T-helper 17 cell (primary cell): ENCODE results near the gene PUS10. TPM values are rescaled to one million over a fixed set of nuclear protein-coding genes. Genes with fewer than 3 reads are reported as not detected.
"Not testable (repeated sequence)": the region's sequence is repeated elsewhere in the genome, so short reads cannot be mapped to it uniquely, and the experiment has no call there.

ENCODE experiments used
- ATAC-seq: fragments of 150-1000 bp; cut with Tn5 transposase; 2 replicates; pipeline ENCODE4 v1.10.0; 2021; ENCODE audit warnings: mild to moderate bottlenecking, moderate library complexity
- DNase-seq, 3 donors: peaks; one replicate each; pipeline versions ENCODE4 v3.0.0 to v3.0.0-alpha.2; 2020 to 2021
- H3K9me3 ChIP-seq: one replicate; pipeline ENCODE4 v1.7.0; 2013; ENCODE audit warnings: low read length, mild to moderate bottlenecking; ENCODE audit not compliant: control insufficient read depth, poor library complexity, severe bottlenecking
- H3K27ac Mint-ChIP-seq: one replicate; pipeline ENCODE4 v1.8.0; 2022; ENCODE audit warnings: mild to moderate bottlenecking, moderate library complexity, mixed read lengths
- H3K27me3 Mint-ChIP-seq: one replicate; pipeline ENCODE4 v1.8.0; 2022; ENCODE audit warnings: mixed read lengths
- H3K36me3 Mint-ChIP-seq: one replicate; pipeline ENCODE4 v1.8.0; 2022; ENCODE audit warnings: low read depth, mixed read lengths
- H3K4me1 Mint-ChIP-seq: one replicate; pipeline ENCODE4 v1.8.0; 2022; ENCODE audit warnings: mild to moderate bottlenecking, mixed read lengths
- H3K4me3 Mint-ChIP-seq: one replicate; pipeline ENCODE4 v1.8.0; 2022; ENCODE audit warnings: mild to moderate bottlenecking, moderate library complexity, mixed read lengths
- total RNA-seq, 4 donors: library from RNA in 2 of 4; stranded (reverse) in 2 of 4; gene quantifications; one replicate each; pipeline ENCODE4 v1.2.3 and lab custom pipeline; 2022 to 2026

Gene PUS10
- total RNA-seq, 2 donors from 2014 or later: 3.2 to 4.2 TPM

DNA sequence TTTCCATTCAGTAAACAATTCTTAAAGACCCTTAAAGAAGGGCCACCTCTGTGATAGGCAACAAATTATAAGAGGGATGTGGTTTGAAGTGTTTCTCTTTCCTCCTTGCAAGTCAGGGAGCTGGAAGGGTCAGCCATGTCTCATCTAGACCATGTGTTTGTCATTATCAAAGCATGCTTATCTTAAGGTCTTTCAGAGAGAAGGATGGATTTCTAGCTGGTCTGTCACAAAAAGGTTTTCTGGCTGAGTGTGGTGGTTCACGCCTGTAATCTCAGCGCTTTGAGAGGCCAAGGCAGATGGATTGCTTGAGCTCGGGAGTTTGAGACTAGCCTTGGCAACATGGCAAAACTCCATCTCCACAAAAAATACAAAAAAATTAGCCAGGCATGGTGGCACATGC, 59.7 kb downstream of the PUS10 start:
- Mint-ChIP-seq H3K27ac (no peak overlapping the region), H3K27me3 (no peaks in the 10 kb centered on the region), H3K36me3 (peaks cover 11% of the 10 kb centered on the region), H3K4me1 (no peaks in the 10 kb centered on the region), H3K4me3 (no peak overlapping the region)
- no peak for DNase-seq
- H3K9me3 ChIP-seq: no peaks in the 10 kb centered on the region
- no peak for ATAC-seq

- Mint-ChIP-seq H3K36me3 (peaks cover 10% of the 10 kb centered on the region), H3K4me1 (no peaks in the 10 kb centered on the region), H3K27ac (no peak overlapping the region), H3K4me3 (no peak overlapping the region), H3K27me3 (no peaks in the 10 kb centered on the region)
- DNase-seq (no peak), ATAC-seq (no peak)
- H3K9me3 ChIP-seq: no peaks in the 10 kb centered on the region
These were observed 60.4 kb downstream of the PUS10 start for GRCh38 chr2:60957643-60958042.

DNA sequence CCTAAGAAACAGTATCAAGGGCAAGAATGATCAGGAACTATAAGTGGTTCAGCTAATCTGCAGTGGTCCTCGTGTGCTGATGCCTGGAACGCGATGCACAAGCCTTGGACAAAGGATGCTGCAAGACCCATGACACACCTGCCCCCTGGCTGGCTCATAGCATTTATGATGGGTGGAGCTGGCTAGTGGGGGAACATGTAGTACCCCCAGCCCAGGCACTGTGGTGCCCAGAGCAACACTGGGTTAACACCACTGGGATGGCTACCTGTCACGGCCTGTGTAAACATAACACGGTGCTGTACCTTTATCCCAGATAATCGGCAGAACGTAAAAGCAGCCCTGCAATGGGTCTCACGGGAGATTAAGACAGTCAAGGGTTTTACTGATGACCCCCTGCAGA, 60.8 kb downstream of the PUS10 start:
- DNase-seq: no peak
- no peaks in the 10 kb centered on the region for H3K4me1 Mint-ChIP-seq
- H3K27me3 Mint-ChIP-seq: no peaks in the 10 kb centered on the region
- no peak overlapping the region for H3K27ac Mint-ChIP-seq
- peaks cover 8% of the 10 kb centered on the region for H3K36me3 Mint-ChIP-seq
- ATAC-seq: no peak
- H3K9me3 ChIP-seq: no peaks in the 10 kb centered on the region
- no peak overlapping the region for H3K4me3 Mint-ChIP-seq

GRCh38 chr2:60954139-60954538, 63.9 kb downstream of the PUS10 start:
- Mint-ChIP-seq H3K4me3 (no peak overlapping the region), H3K27me3 (no peaks in the 10 kb centered on the region), H3K4me1 (no peaks in the 10 kb centered on the region), H3K27ac (no peak overlapping the region), H3K36me3 (peaks cover 7% of the 10 kb centered on the region)
- ATAC-seq (no peak), DNase-seq (no peak)
- H3K9me3 ChIP-seq: no peaks in the 10 kb centered on the region

DNA sequence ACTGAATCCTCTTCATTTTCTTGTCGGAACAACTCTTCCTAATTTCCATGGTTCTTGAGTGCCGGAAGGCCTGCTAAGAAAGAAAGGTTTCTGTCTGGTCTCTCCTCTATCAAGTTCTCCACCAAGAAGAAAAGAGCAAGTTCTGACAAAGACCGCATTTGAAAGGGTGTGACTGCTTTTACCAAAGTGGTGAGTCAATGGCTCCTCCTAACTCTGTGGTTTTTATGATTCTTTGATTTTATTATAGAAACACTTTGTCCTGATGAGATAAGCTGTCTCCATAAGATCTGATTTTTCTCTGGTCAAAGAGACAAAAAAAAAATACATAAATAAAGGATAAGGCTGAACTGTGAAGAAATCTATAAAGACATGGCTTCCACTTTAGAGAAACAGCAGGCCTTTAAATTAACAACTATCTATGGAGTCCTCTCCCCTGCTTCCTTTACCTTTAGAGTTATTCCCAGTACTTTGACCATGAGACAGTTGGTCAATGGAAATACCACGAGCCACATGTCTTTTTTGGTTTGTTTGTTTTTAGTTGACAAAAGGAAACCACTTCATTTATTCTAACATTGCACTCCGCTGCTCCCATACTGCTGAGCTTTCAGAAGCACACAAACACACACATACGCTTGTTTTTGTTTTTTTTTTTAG, 69.0 kb downstream of the PUS10 start:
- H3K9me3 ChIP-seq: no peaks in the 10 kb centered on the region
- peaks cover 5% of the 10 kb centered on the region for H3K36me3 Mint-ChIP-seq
- no peak overlapping the region for H3K4me3 Mint-ChIP-seq
- H3K27me3 Mint-ChIP-seq: no peaks in the 10 kb centered on the region
- no peaks in the 10 kb centered on the region for H3K4me1 Mint-ChIP-seq
- no peak for DNase-seq
- H3K27ac Mint-ChIP-seq: no peak overlapping the region
- no peak for ATAC-seq

DNA sequence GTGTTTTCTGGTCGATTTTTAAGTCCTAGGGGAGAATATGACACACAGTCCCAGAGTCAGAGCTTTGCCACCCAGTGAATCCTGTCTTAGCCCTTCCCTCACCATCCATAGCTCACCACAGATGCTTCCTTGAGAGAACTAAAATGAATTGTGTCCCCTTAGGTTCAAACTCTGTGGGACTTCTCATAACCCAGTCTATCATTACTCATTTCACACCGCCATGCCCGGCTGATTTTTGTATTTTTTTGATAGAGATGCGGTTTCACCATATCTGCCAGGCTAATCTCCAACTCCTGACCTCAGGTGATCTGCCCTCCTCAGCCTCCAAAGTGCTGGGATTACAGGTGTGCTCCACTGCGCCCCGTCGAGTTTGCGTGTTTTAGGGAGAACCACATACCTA, 69.9 kb downstream of the PUS10 start:
- no peak for ATAC-seq
- no peaks in the 10 kb centered on the region for H3K36me3 Mint-ChIP-seq

GRCh38 chr2:60947056-60947455, 71.0 kb downstream of the PUS10 start:
- ATAC-seq (no peak), DNase-seq (no peak)
- Mint-ChIP-seq H3K27ac (no peak overlapping the region), H3K4me1 (no peaks in the 10 kb centered on the region), H3K27me3 (no peaks in the 10 kb centered on the region), H3K36me3 (no peaks in the 10 kb centered on the region), H3K4me3 (no peak overlapping the region)
- no peaks in the 10 kb centered on the region for H3K9me3 ChIP-seq

More for the DNA sequence above, 69.9 kb downstream of the PUS10 start:
- Mint-ChIP-seq H3K27me3 (no peaks in the 10 kb centered on the region), H3K27ac (peak overlapping the region; percentile 11), H3K4me3 (no peak overlapping the region), H3K4me1 (no peaks in the 10 kb centered on the region)
- DNase-seq: no peak
- H3K9me3 ChIP-seq: no peaks in the 10 kb centered on the region

DNA sequence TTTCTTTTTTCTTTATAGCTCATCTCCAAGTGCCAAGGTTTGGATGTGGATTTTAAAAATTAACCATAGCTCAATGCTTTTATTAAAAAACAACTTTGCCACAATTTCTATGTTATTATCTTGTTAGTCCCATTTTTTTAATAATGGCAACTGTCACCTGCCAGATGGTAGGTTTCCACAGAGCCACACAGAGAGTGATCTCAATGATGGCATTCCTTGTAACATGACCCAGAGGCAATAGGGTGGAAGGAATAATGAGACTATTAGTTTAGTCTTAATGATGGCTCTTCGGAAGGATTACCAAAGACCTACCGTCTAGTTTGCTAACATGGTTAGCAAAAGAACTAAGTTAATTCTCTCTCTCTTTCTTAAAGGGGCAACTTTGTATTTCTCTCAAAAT, 72.7 kb downstream of the PUS10 start:
- no peak overlapping the region for H3K27ac Mint-ChIP-seq
- no peaks in the 10 kb centered on the region for H3K4me1 Mint-ChIP-seq
- H3K27me3 Mint-ChIP-seq: no peaks in the 10 kb centered on the region
- no peaks in the 10 kb centered on the region for H3K36me3 Mint-ChIP-seq
- H3K4me3 Mint-ChIP-seq: no peak overlapping the region
- H3K9me3 ChIP-seq: no peaks in the 10 kb centered on the region
- ATAC-seq (no peak), DNase-seq (no peak)

GRCh38 chr2:60939622-60940021, 78.4 kb downstream of the PUS10 start:
- H3K9me3 ChIP-seq: no peaks in the 10 kb centered on the region
- Mint-ChIP-seq H3K36me3 (peaks cover 7% of the 10 kb centered on the region), H3K27me3 (no peaks in the 10 kb centered on the region), H3K4me3 (peak overlapping the region; percentile 33), H3K27ac (no peak overlapping the region), H3K4me1 (peaks cover 9% of the 10 kb centered on the region)
- ATAC-seq (no peak), DNase-seq (no peak)

DNA sequence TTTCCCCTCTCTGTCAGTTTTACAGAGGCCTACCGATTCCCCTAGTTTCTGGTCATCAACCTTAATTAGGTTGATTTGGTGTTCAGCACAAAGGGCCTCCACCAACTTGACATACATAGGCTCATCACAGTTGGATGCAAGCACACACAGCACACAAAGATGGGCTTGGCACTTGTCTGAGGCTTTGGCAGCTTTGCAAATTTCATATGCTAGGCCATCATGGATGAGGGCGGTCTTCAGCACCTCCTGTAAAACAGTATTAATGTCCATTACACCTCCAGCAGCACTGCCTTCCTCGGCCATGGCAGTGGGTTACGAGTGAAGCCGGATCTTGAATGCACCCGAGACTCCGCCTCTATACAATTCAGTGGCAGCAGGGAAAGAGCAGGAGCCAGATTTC, 79.8 kb downstream of the PUS10 start:
- DNase-seq (no peak), ATAC-seq (no peak)
- Mint-ChIP-seq H3K27ac (no peak overlapping the region), H3K4me1 (peaks cover 9% of the 10 kb centered on the region), H3K36me3 (peaks cover 9% of the 10 kb centered on the region), H3K27me3 (no peaks in the 10 kb centered on the region), H3K4me3 (no peak overlapping the region)
- no peaks in the 10 kb centered on the region for H3K9me3 ChIP-seq

- H3K27me3 Mint-ChIP-seq: no peaks in the 10 kb centered on the region
- peaks cover 9% of the 10 kb centered on the region for H3K4me1 Mint-ChIP-seq
- H3K27ac Mint-ChIP-seq: no peak overlapping the region
- H3K4me3 Mint-ChIP-seq: no peak overlapping the region
- H3K9me3 ChIP-seq: no peaks in the 10 kb centered on the region
- ATAC-seq (no peak), DNase-seq (no peak)
- peaks cover 9% of the 10 kb centered on the region for H3K36me3 Mint-ChIP-seq
These were observed 81.3 kb downstream of the PUS10 start for GRCh38 chr2:60936757-60937156.

GRCh38 chr2:60934165-60934722, 83.8 kb downstream of the PUS10 start:
- DNase-seq (no peak), ATAC-seq (no peak)
- H3K36me3 Mint-ChIP-seq: peaks cover 9% of the 10 kb centered on the region
- no peaks in the 10 kb centered on the region for H3K27me3 Mint-ChIP-seq
- H3K9me3 ChIP-seq: no peaks in the 10 kb centered on the region
- H3K4me3 Mint-ChIP-seq: no peak overlapping the region
- peaks cover 6% of the 10 kb centered on the region for H3K4me1 Mint-ChIP-seq
- H3K27ac Mint-ChIP-seq: no peak overlapping the region

DNA sequence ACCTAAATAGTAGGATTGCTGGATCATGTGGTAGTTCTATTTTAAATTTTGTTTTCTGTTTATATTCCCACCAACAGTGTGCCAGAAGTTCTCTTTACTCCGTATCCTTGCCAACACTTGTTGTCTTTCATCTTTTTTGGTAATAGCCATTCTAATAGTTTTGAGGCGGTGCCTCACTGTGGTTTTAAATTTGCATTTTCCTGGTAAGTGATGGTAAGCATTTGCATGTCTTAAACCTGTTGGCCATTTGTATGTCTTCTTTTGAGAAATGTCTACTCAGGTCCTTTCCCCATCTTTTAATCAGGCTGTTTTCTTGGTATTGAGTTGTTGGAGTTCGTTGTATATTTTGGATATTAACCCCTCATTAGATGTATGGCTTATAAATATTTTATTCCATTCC, 85.1 kb downstream of the PUS10 start:
- no peaks in the 10 kb centered on the region for H3K9me3 ChIP-seq
- ATAC-seq (no peak), DNase-seq (no peak)
- Mint-ChIP-seq H3K27ac (no peak overlapping the region), H3K27me3 (no peaks in the 10 kb centered on the region), H3K4me1 (peaks cover 6% of the 10 kb centered on the region), H3K36me3 (peaks cover 8% of the 10 kb centered on the region), H3K4me3 (no peak overlapping the region)

GRCh38 chr2:60932061-60932460, 86.0 kb downstream of the PUS10 start:
- H3K36me3 Mint-ChIP-seq, H3K4me1 Mint-ChIP-seq, H3K9me3 ChIP-seq, DNase-seq, H3K27me3 Mint-ChIP-seq, H3K4me3 Mint-ChIP-seq, ATAC-seq, H3K27ac Mint-ChIP-seq: not testable (repeated sequence)
